Trophoblast cell (in vitro differentiated cells and primary cell): Measurements from ENCODE around the gene SUSD6.

Experiments
- DNase-seq, 2 donors: peaks; one replicate each; pipeline ENCODE4 v3.0.0-alpha.2; 2016
- H2AFZ ChIP-seq: 2 replicates; pipeline ENCODE4 v1.6.1; 2013; ENCODE audit warnings: low read length, moderate library complexity, mild to moderate bottlenecking; ENCODE audit not compliant: insufficient read depth, poor library complexity
- H2AK5ac ChIP-seq: 2 replicates; pipeline ENCODE4 v1.6.1; 2013; ENCODE audit warnings: mild to moderate bottlenecking, low read length
- H2BK120ac ChIP-seq: 2 replicates; pipeline ENCODE4 v1.6.1; 2013; ENCODE audit warnings: low read length, mild to moderate bottlenecking, moderate library complexity; ENCODE audit not compliant: insufficient read depth, poor library complexity
- H2BK12ac ChIP-seq: 2 replicates; pipeline ENCODE4 v1.6.1; 2013; ENCODE audit warnings: mild to moderate bottlenecking, low read length, moderate library complexity
- H2BK5ac ChIP-seq: 2 replicates; pipeline ENCODE4 v1.6.1; 2013; ENCODE audit warnings: low read length, low read depth, moderate library complexity, mild to moderate bottlenecking; ENCODE audit not compliant: poor library complexity
- H3K14ac ChIP-seq: 2 replicates; pipeline ENCODE4 v1.6.1; 2013; ENCODE audit warnings: mild to moderate bottlenecking, low read length
- H3K18ac ChIP-seq: 2 replicates; pipeline ENCODE4 v1.6.1; 2013; ENCODE audit warnings: mild to moderate bottlenecking, low read length
- H3K23ac ChIP-seq: 2 replicates; pipeline ENCODE4 v1.6.1; 2013; ENCODE audit warnings: low read length
- H3K27ac ChIP-seq: 2 replicates; pipeline ENCODE4 v1.5.1; 2013; ENCODE audit warnings: low read depth, mild to moderate bottlenecking, inconsistent platforms, low read length, moderate library complexity
- H3K27me3 ChIP-seq: 2 replicates; pipeline ENCODE4 v1.6.1; 2013; ENCODE audit warnings: inconsistent platforms, mild to moderate bottlenecking, low read length, moderate library complexity; ENCODE audit not compliant: insufficient read depth
- H3K36me3 ChIP-seq, 2 experiments: 1 replicate in 1 of 2; 2 replicates in 1 of 2; pipeline ENCODE4 v1.6.1; 2013; ENCODE audit warnings: low read length in 2 of 2, mild to moderate bottlenecking in 2 of 2, moderate library complexity in 1 of 2; ENCODE audit not compliant: insufficient read depth in 2 of 2, control insufficient read depth in 1 of 2
- H3K4ac ChIP-seq: 2 replicates; pipeline ENCODE4 v1.6.1; 2013; ENCODE audit warnings: low read depth, mild to moderate bottlenecking, low read length, moderate library complexity
- H3K4me1 ChIP-seq, 2 experiments: 1 replicate in 1 of 2; 2 replicates in 1 of 2; pipeline ENCODE4 v1.6.1; 2013; ENCODE audit warnings: low read length in 2 of 2, mild to moderate bottlenecking in 2 of 2, moderate library complexity in 1 of 2; ENCODE audit not compliant: insufficient read depth in 2 of 2, control insufficient read depth in 1 of 2
- H3K4me2 ChIP-seq: 2 replicates; pipeline ENCODE4 v1.6.1; 2013; ENCODE audit warnings: inconsistent platforms, mild to moderate bottlenecking, low read length, moderate library complexity
- H3K4me3 ChIP-seq: 2 replicates; pipeline ENCODE4 v1.5.1; 2013; ENCODE audit warnings: mild to moderate bottlenecking, low read depth, low read length, inconsistent platforms
- H3K79me1 ChIP-seq: one replicate; pipeline ENCODE4 v1.6.1; 2013; ENCODE audit warnings: low read length
- H3K79me2 ChIP-seq: 2 replicates; pipeline ENCODE4 v1.6.1; 2013; ENCODE audit warnings: low read length, mild to moderate bottlenecking; ENCODE audit not compliant: control insufficient read depth, insufficient read depth, poor library complexity
- H3K9ac ChIP-seq: 2 replicates; pipeline ENCODE4 v1.6.1; 2013; ENCODE audit warnings: mild to moderate bottlenecking, low read length
- H3K9me3 ChIP-seq: 2 replicates; pipeline ENCODE4 v1.6.1; 2013; ENCODE audit warnings: low read depth, mild to moderate bottlenecking, control low read depth, inconsistent platforms, low read length; ENCODE audit not compliant: insufficient read depth
- H4K12ac ChIP-seq: 2 replicates; pipeline ENCODE4 v1.6.1; 2013; ENCODE audit warnings: low read depth, mild to moderate bottlenecking, low read length, moderate library complexity
- H4K8ac ChIP-seq: 2 replicates; pipeline ENCODE4 v1.6.1; 2013; ENCODE audit warnings: low read depth, mild to moderate bottlenecking, low read length, moderate library complexity
- H4K91ac ChIP-seq: one replicate; pipeline ENCODE4 v1.6.1; 2013; ENCODE audit warnings: low read depth, mild to moderate bottlenecking, low read length, moderate library complexity
- WGBS: extraction: QIAGEN DNeasy Blood & Tissue Kit; methylation state at CpG from one replicate; pipeline ENCODE4 v1.1.7; 2013; ENCODE audit warnings: missing lambda C conversion rate; ENCODE audit not compliant: insufficient read length, insufficient coverage; ENCODE audit errors: extremely low coverage; 5-methylcytosine and 5-hydroxymethylcytosine counted together

SUSD6 gene

DNA sequence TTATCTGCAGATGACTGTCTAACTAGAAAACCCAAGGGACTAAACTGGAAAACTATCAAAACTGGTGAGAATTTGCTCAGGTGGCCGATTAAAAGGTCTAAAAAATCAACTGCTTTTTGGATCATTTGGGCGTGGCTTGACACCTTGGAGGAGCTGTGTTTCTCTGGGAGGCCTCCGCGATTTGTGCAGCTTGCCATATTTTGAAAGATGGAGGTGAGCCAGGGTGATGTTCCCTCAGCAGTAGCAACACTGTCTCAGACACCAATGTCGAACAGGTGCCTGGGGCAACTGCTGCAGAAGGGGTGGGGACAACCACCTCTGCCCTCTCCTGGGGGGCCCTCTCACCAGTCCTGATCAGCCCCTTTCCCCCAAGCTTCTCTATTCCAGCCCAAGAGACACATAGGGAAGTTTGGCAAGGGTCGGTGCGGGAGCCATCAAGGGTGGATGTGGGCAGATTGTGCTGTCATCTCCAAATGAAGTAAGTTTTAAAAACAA lies 40.5 kb upstream of the SUSD6 start:
- Histone ChIP-seq H2BK5ac (no peak overlapping the region), H4K91ac (no peak overlapping the region), H3K18ac (no peak overlapping the region), H3K79me2 (no peaks in the 10 kb centered on the region), H3K9ac (no peak overlapping the region), H2BK12ac (no peak overlapping the region), H2AK5ac (no peak overlapping the region), H3K36me3 (no peaks in the 10 kb centered on the region), H3K79me1 (no peaks in the 10 kb centered on the region), H3K4me3 (no peak overlapping the region), H3K4me2 (no peak overlapping the region), H4K12ac (no peak overlapping the region), H2BK120ac (no peak overlapping the region), H3K4me1 (peaks cover 9% of the 10 kb centered on the region in 2 experiments), H3K9me3 (peaks cover 3% of the 10 kb centered on the region), H3K27me3 (peaks cover 15% of the 10 kb centered on the region), H2AFZ (no peak overlapping the region), H4K8ac (no peak overlapping the region), H3K4ac (no peak overlapping the region), H3K27ac (no peak overlapping the region), H3K14ac (no peak overlapping the region), H3K23ac (no peak overlapping the region)
- WGBS, result no CpG with 5 or more reads among the region's 7 CpGs
- DNase-seq, result no peak

DNA sequence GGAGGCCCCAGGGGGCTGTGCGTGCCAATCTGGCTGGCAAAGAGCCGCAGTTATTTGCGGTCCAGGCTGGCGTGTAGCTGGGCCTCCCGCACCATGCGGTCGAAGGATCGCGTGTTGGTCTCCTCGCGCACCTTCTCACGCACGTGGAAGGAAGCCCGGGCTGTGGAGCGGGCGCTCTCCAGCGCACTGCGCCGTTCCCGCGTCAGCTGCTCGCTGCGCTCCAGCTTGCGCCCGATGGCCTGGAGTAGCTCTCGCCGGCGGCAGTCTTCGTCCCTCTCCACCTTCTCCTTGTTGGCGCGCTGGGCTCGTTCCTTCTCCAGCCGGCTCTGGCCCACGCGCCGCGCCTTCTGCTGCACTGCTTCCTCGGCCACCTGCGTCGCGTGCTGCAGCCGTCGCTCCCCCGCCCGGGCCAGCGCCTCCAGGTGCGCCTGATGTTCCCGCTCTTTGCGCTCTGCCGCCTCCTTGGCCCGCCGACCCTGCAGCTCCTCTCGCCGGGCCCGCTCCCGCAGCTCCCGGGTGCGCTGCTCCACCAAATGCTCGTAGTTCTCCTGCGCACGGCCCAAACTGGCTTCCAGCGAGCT lies 39.9 kb upstream of the SUSD6 start:
- H3K27ac ChIP-seq, result no peak overlapping the region
- no peak overlapping the region for H2BK12ac ChIP-seq
- no peak overlapping the region for H4K12ac ChIP-seq
- no peak overlapping the region for H3K9ac ChIP-seq
- H3K27me3 ChIP-seq, result peaks cover 15% of the 10 kb centered on the region
- no peak for DNase-seq
- WGBS, result no CpG with 5 or more reads among the region's 62 CpGs
- H3K79me2 ChIP-seq, result no peaks in the 10 kb centered on the region
- peak overlapping the region; percentile 31 for H2AFZ ChIP-seq
- H3K36me3 ChIP-seq, result no peaks in the 10 kb centered on the region
- no peak overlapping the region for H4K8ac ChIP-seq
- no peak overlapping the region for H2BK120ac ChIP-seq
- peak overlapping the region; percentile 21 for H3K4me2 ChIP-seq
- no peak overlapping the region for H4K91ac ChIP-seq
- no peak overlapping the region for H3K18ac ChIP-seq
- H2AK5ac ChIP-seq, result no peak overlapping the region
- no peak overlapping the region for H3K23ac ChIP-seq
- no peak overlapping the region for H2BK5ac ChIP-seq
- H3K9me3 ChIP-seq, result peaks cover 3% of the 10 kb centered on the region
- H3K79me1 ChIP-seq, result no peaks in the 10 kb centered on the region
- H3K14ac ChIP-seq, result no peak overlapping the region
- no peak overlapping the region for H3K4ac ChIP-seq
- peaks cover 9% of the 10 kb centered on the region in 2 experiments for H3K4me1 ChIP-seq
- no peak overlapping the region for H3K4me3 ChIP-seq

DNA sequence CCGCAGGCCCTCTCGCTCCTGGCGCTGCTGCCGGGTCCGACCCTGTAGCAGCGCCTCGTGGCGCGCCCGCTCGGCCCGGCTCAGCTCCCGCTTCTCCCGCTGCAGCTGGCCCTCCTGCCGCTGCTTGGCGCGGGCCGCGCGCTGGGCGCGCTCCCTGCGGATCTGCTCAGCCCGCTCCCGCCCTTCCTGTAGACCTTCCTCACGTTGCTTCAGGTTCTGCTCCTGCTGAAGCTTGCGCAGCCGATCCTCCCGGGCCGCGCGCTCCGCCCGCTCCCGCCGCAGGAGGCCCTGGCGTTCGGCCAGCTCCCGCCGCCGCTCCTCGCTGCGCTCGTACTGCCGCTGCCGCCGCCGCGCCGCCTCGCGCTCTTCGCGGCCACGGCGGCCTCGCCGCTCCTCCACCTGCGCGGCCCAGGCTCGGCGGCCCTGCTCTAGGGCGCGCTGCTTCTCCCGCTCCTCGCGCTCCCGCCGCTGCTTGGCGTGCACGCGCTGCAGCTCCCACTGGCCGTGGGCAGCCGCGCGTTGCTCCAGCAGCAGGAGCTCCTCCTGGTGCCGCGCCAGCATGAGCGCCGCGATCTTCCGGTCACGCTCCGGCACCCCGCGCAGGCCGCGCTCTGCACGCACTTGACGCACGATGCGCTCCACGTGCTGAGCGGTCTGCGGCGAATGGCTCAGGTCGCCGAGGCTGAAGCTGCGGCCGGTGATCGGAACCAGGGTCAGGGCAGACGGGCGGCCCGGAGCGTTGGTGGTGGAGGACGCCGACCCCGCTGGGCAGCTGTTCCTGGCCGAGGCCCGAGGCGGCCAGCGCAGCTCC lies 39.2 kb upstream of the SUSD6 start:
- WGBS, result no CpG with 5 or more reads among the region's 112 CpGs
- no peak overlapping the region for H3K4ac ChIP-seq

DNA sequence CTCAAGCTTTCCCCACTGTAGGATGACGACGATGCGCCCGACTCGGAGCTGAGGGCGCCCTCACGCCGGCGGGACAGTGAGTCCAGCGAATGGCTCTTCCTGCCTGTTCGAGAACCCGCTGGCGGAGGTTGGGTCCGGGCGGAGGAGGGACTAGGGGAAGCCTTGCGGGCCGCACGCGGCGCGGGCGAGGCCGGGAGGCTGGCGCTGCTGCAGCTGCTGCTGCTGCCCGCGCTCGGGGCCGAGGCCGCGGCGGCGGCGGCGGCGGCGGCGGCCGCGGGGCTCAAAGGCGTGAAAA lies 38.6 kb upstream of the SUSD6 start:
- H2BK120ac ChIP-seq, result no peak overlapping the region
- no peak overlapping the region for H3K14ac ChIP-seq
- H2AFZ ChIP-seq, result no peak overlapping the region
- H3K27me3 ChIP-seq, result peaks cover 15% of the 10 kb centered on the region
- no peak overlapping the region for H4K91ac ChIP-seq
- peak in 1 of 2 donors; percentile 34 for DNase-seq
- H3K27ac ChIP-seq, result no peak overlapping the region
- H2BK5ac ChIP-seq, result no peak overlapping the region
- no peak overlapping the region for H4K8ac ChIP-seq
- H3K4me1 ChIP-seq, result peaks cover 9% of the 10 kb centered on the region in 2 experiments
- no peak overlapping the region for H2BK12ac ChIP-seq
- no peak overlapping the region for H3K23ac ChIP-seq
- peaks cover 3% of the 10 kb centered on the region for H3K9me3 ChIP-seq
- no peak overlapping the region for H2AK5ac ChIP-seq
- no peak overlapping the region for H3K4me3 ChIP-seq
- H3K36me3 ChIP-seq, result no peaks in the 10 kb centered on the region
- no peak overlapping the region for H3K9ac ChIP-seq
- no peaks in the 10 kb centered on the region for H3K79me1 ChIP-seq
- no peak overlapping the region for H3K18ac ChIP-seq
- no peak overlapping the region for H3K4me2 ChIP-seq
- no peak overlapping the region for H4K12ac ChIP-seq
- no peaks in the 10 kb centered on the region for H3K79me2 ChIP-seq
- no CpG with 5 or more reads among the region's 40 CpGs for WGBS
- no peak overlapping the region for H3K4ac ChIP-seq

More for the DNA sequence above, 39.2 kb upstream of the SUSD6 start:
- no peaks in the 10 kb centered on the region for H3K79me2 ChIP-seq
- peak overlapping the region; percentile 30 for H2AFZ ChIP-seq
- no peak overlapping the region for H2BK120ac ChIP-seq
- H3K14ac ChIP-seq, result no peak overlapping the region
- H2BK5ac ChIP-seq, result no peak overlapping the region
- H3K9me3 ChIP-seq, result peaks cover 3% of the 10 kb centered on the region
- H3K9ac ChIP-seq, result no peak overlapping the region
- H3K36me3 ChIP-seq, result no peaks in the 10 kb centered on the region
- peak in 1 of 2 donors; percentile 28 for DNase-seq
- H3K4me1 ChIP-seq, result peaks cover 9% of the 10 kb centered on the region in 2 experiments
- no peak overlapping the region for H3K27ac ChIP-seq
- no peak overlapping the region for H4K8ac ChIP-seq
- H3K4me3 ChIP-seq, result no peak overlapping the region
- no peak overlapping the region for H2BK12ac ChIP-seq
- H3K4me2 ChIP-seq, result peak overlapping the region; percentile 21
- no peaks in the 10 kb centered on the region for H3K79me1 ChIP-seq
- peaks cover 15% of the 10 kb centered on the region for H3K27me3 ChIP-seq
- H3K18ac ChIP-seq, result no peak overlapping the region
- H4K91ac ChIP-seq, result no peak overlapping the region
- H2AK5ac ChIP-seq, result no peak overlapping the region
- H3K23ac ChIP-seq, result no peak overlapping the region
- no peak overlapping the region for H4K12ac ChIP-seq
